Type B pancreatic cell (in vitro differentiated cells): ENCODE data around the gene KRTCAP3. TPM values are rescaled to one million over a fixed set of nuclear protein-coding genes. Genes with fewer than 3 reads are reported as not detected.

ENCODE experiments used
- DNase-seq: peaks from one replicate; pipeline ENCODE4 v3.0.0; 2021; ENCODE audit warnings: mixed read lengths; ENCODE audit not compliant: unreplicated experiment; ENCODE audit errors: extremely low spot score
- H3K27ac Mint-ChIP-seq: 2 replicates; pipeline ENCODE4 v1.8.0; 2021; ENCODE audit warnings: mild to moderate bottlenecking, mixed read lengths
- H3K27me3 Mint-ChIP-seq: 2 replicates; pipeline ENCODE4 v1.8.0; 2021; ENCODE audit warnings: mixed read lengths
- H3K36me3 Mint-ChIP-seq: 2 replicates; pipeline ENCODE4 v1.8.0; 2021; ENCODE audit warnings: mixed read lengths
- H3K4me1 Mint-ChIP-seq: one replicate; pipeline ENCODE4 v1.8.0; 2021; ENCODE audit warnings: mixed read lengths; ENCODE audit not compliant: unreplicated experiment
- H3K4me3 Mint-ChIP-seq: 2 replicates; pipeline ENCODE4 v1.8.0; 2021; ENCODE audit warnings: mild to moderate bottlenecking, mixed read lengths
- H3K9me3 Mint-ChIP-seq: 2 replicates; pipeline ENCODE4 v1.8.0; 2021; ENCODE audit warnings: mixed read lengths
- CTCF ChIP-seq: fragments of 200-600 bp; sonication (generic); conservative IDR thresholded peaks from 2 replicates; pipeline ENCODE4 v1.5.0; 2021; ENCODE audit warnings: antibody characterized with exemption, mild to moderate bottlenecking
- total RNA-seq: library from RNA; stranded (reverse); gene quantifications from 2 replicates; pipeline ENCODE4 v1.2.1, GENCODE V29; 2021; ENCODE audit warnings: low replicate concordance

Gene KRTCAP3
- total RNA-seq, 1 donor from 2014 or later, result 23.9 TPM

GRCh38 chr2:27489498-27490397, 47.6 kb downstream of the KRTCAP3 start, which contains the start of gene IFT172:
TSS of gene IFT172 (minus strand) at chr2:27489743. CDS start at chr2:27489653, 90 bp downstream.
- no peaks in the 10 kb centered on the region for H3K9me3 Mint-ChIP-seq
- H3K4me3 Mint-ChIP-seq, result peak within 1 kb of the TSS; percentile 91
- H3K36me3 Mint-ChIP-seq, result no peaks in the 10 kb centered on the region
- peaks cover 13% of the 10 kb centered on the region for H3K4me1 Mint-ChIP-seq
- peak within 1 kb of the TSS; percentile 94 for H3K27ac Mint-ChIP-seq
- peaks cover 6% of the 10 kb centered on the region for H3K27me3 Mint-ChIP-seq
- DNase-seq, result peak; percentile 96
- TF ChIP-seq CTCF, result no peak

- Mint-ChIP-seq H3K36me3 (no peaks in the 10 kb centered on the region), H3K4me1 (peaks cover 13% of the 10 kb centered on the region), H3K4me3 (no peak overlapping the region), H3K9me3 (no peaks in the 10 kb centered on the region), H3K27me3 (peaks cover 30% of the 10 kb centered on the region), H3K27ac (no peak overlapping the region)
- TF ChIP-seq CTCF, result no peak
- DNase-seq, result no peak
Observed at GRCh38 chr2:27492557-27492956, 50.4 kb downstream of the KRTCAP3 start.

GRCh38 chr2:27493948-27494283, 51.7 kb downstream of the KRTCAP3 start:
- Mint-ChIP-seq H3K4me1 (peaks cover 13% of the 10 kb centered on the region), H3K27ac (peak overlapping the region; percentile 20), H3K4me3 (peak overlapping the region; percentile 78), H3K9me3 (no peaks in the 10 kb centered on the region), H3K27me3 (peaks cover 44% of the 10 kb centered on the region), H3K36me3 (no peaks in the 10 kb centered on the region)
- DNase-seq, result no peak
- TF ChIP-seq CTCF, result no peak

Other genes starting within 250 kb of the KRTCAP3 start
- gene ATRAID, start 230.3 kb upstream of the KRTCAP3 start, total RNA-seq, result 97.4 and 103 TPM in 2 replicates
- gene SLC5A6, start 230.1 kb upstream of the KRTCAP3 start, total RNA-seq, result 63.6 and 76.3 TPM in 2 replicates
- gene CAD, start 225.0 kb upstream of the KRTCAP3 start, total RNA-seq, result 51.6 and 85.1 TPM in 2 replicates
- gene SLC30A3, start 179.3 kb upstream of the KRTCAP3 start, total RNA-seq, result 0.19 and 0.53 TPM in 2 replicates
- gene DNAJC5G, start 166.9 kb upstream of the KRTCAP3 start, total RNA-seq, result not detected in 2 replicates
- gene TRIM54, start 160.0 kb upstream of the KRTCAP3 start, total RNA-seq, result not detected in 2 replicates
- 0.74 and 4.1 TPM in 2 replicates for gene UCN, start 133.9 kb upstream of the KRTCAP3 start, total RNA-seq
- gene MPV17, start 119.3 kb upstream of the KRTCAP3 start, total RNA-seq, result 48.9 and 62.4 TPM in 2 replicates
- 74.2 and 76.5 TPM in 2 replicates for gene GTF3C2, start 85.6 kb upstream of the KRTCAP3 start, total RNA-seq
- 43.9 and 56.0 TPM in 2 replicates for gene EIF2B4, start 72.0 kb upstream of the KRTCAP3 start, total RNA-seq
- 74.7 and 94.3 TPM in 2 replicates for gene SNX17, start 71.8 kb upstream of the KRTCAP3 start, total RNA-seq
- 25.3 and 25.9 TPM in 2 replicates for gene ZNF513, start 61.6 kb upstream of the KRTCAP3 start, total RNA-seq
- gene PPM1G, start 32.8 kb upstream of the KRTCAP3 start, total RNA-seq, result 80.4 and 95.3 TPM in 2 replicates
- gene NRBP1, start 13.8 kb upstream of the KRTCAP3 start, total RNA-seq, result 96.7 and 105 TPM in 2 replicates
- 17.5 and 54.1 TPM in 2 replicates for gene IFT172, start 47.4 kb downstream of the KRTCAP3 start, total RNA-seq
- gene FNDC4, start 52.8 kb downstream of the KRTCAP3 start, total RNA-seq, result 3.9 and 11.7 TPM in 2 replicates
- 0.65 and 2.2 TPM in 2 replicates for gene GCKR, start 54.5 kb downstream of the KRTCAP3 start, total RNA-seq
- 35.2 and 64.7 TPM in 2 replicates for gene ZNF512, start 140.7 kb downstream of the KRTCAP3 start, total RNA-seq
- 5.5 and 5.6 TPM in 2 replicates for gene CCDC121, start 186.6 kb downstream of the KRTCAP3 start, total RNA-seq
- 32.5 and 39.0 TPM in 2 replicates for gene GPN1, start 186.7 kb downstream of the KRTCAP3 start, total RNA-seq
- gene SUPT7L, start 221.2 kb downstream of the KRTCAP3 start, total RNA-seq, result 31.4 and 39.8 TPM in 2 replicates
- 17.7 and 20.7 TPM in 2 replicates for gene SLC4A1AP, start 221.5 kb downstream of the KRTCAP3 start, total RNA-seq